Body of pancreas (tissue), 4 donors: ENCODE data around the gene WHRN. TPM values are rescaled to one million over a fixed set of nuclear protein-coding genes. Genes with fewer than 3 reads are reported as not detected.

Experiments
- ATAC-seq: fragments of 150-250 bp; one replicate; pipeline ENCODE4 v1.9.1; 2016
- DNase-seq, 4 donors: peaks; one replicate each; pipeline ENCODE4 v3.0.0-alpha.2; 2019
- H3K27ac ChIP-seq, 4 donors: fragments of 200-600 bp; sonication (generic); 1 replicate in 3 of 4; 2 replicates in 1 of 4; pipeline versions ENCODE4 v1.5.1 to v1.6.1; 2016 to 2019; ENCODE audit warnings: mild to moderate bottlenecking in 1 of 4, mixed read lengths in 1 of 4, moderate library complexity in 1 of 4
- H3K27me3 ChIP-seq, 2 donors: fragments of 200-600 bp; sonication (generic); one replicate each; pipeline ENCODE4 v1.6.0; 2016; ENCODE audit warnings: mild to moderate bottlenecking in 1 of 2
- H3K36me3 ChIP-seq, 2 donors: fragments of 200-600 bp; sonication (generic); replicated peaks in 1 of 2; 2 replicates each; pipeline ENCODE4 v1.5.1; 2016; ENCODE audit warnings: low read depth in 2 of 2; ENCODE audit not compliant: insufficient read depth in 1 of 2
- H3K4me1 ChIP-seq: fragments of 200-600 bp; sonication (generic); one replicate; pipeline ENCODE4 v1.6.0; 2016
- H3K4me3 ChIP-seq, 2 donors: fragments of 200-600 bp; sonication (generic); 1 replicate in 1 of 2; 2 replicates in 1 of 2; pipeline ENCODE4 v1.5.1; 2016 to 2019
- H3K9me3 ChIP-seq, 3 donors: fragments of 200-600 bp; sonication (generic); 1 replicate in 2 of 3; 2 replicates in 1 of 3; pipeline ENCODE4 v1.5.1; 2016
- POLR2A ChIP-seq, 3 donors: fragments of 450-650 bp; IDR thresholded peaks; one replicate each; pipeline ENCODE4 v1.6.1; 2016; ENCODE audit warnings: antibody characterized with exemption in 3 of 3, mild to moderate bottlenecking in 2 of 3
- WGBS, 2 donors: methylation state at CpG; one replicate each; pipeline ENCODE4 v1.1.5; 2017; 5-methylcytosine and 5-hydroxymethylcytosine counted together
- intact Hi-C: fragments of 100-400 bp; cut with DNase I; formaldehyde crosslinking; loops from one replicate; pipeline ENCODE4 v1.15.1; 2023
- total RNA-seq, 2 donors: library from RNA; depleted of rRNA; stranded (reverse); fragments of >200 nt; gene quantifications; one replicate each; pipeline ENCODE4 v1.1.0, GENCODE V29; 2016
- TF ChIP-seq, protein P1 (sequence below), 7 experiments: fragments of 450-650 bp in 4 of 7; fragments of 200-600 bp in 3 of 7; sonication (generic) in 3 of 7; IDR thresholded peaks; one replicate each; pipeline ENCODE4 v1.5.1; 2016 to 2019; ENCODE audit warnings: antibody characterized with exemption in 7 of 7

WHRN gene
- total RNA-seq, 2 donors from 2014 or later = 13.5 to 15.6 TPM

DNA sequence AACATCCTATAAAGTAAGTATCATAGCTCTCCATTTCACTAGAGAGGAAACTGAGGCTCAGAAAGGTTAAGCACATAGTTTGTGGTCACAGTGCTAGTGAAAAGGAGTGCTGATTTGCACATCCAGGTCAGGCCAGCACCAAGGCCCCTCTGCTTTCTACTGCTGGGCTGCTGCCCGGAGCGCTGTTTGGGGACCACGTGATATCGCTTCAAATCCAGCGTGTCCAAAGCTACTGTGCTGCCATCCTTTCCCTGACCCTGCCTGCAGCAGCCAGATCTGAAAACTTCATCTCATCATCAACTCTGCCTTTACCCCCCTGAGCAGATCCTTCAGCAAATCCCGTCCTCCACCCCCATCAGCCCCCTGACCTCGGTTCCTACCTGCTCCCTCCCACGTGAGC lies 76.8 kb downstream of the WHRN start:
- ATAC-seq (no peak), DNase-seq (no peak)
- Histone ChIP-seq H3K9me3 (no peaks in the 10 kb centered on the region), H3K27me3 (no peaks in the 10 kb centered on the region), H3K4me1 (no peaks in the 10 kb centered on the region), H3K27ac (no peak overlapping the region), H3K4me3 (no peak overlapping the region), H3K36me3 (no peaks in the 10 kb centered on the region)
- no peak for TF ChIP-seq POLR2A (IDR thresholded peaks at IDR 0.05)
- TF ChIP-seq, protein P1, sequence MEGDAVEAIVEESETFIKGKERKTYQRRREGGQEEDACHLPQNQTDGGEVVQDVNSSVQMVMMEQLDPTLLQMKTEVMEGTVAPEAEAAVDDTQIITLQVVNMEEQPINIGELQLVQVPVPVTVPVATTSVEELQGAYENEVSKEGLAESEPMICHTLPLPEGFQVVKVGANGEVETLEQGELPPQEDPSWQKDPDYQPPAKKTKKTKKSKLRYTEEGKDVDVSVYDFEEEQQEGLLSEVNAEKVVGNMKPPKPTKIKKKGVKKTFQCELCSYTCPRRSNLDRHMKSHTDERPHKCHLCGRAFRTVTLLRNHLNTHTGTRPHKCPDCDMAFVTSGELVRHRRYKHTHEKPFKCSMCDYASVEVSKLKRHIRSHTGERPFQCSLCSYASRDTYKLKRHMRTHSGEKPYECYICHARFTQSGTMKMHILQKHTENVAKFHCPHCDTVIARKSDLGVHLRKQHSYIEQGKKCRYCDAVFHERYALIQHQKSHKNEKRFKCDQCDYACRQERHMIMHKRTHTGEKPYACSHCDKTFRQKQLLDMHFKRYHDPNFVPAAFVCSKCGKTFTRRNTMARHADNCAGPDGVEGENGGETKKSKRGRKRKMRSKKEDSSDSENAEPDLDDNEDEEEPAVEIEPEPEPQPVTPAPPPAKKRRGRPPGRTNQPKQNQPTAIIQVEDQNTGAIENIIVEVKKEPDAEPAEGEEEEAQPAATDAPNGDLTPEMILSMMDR (IDR thresholded peaks at IDR 0.05) = no peak
- WGBS, 2 donors = 88 to 94% methylated on average over 8 of the region's 8 CpGs
- intact Hi-C loops = no loop called here

DNA sequence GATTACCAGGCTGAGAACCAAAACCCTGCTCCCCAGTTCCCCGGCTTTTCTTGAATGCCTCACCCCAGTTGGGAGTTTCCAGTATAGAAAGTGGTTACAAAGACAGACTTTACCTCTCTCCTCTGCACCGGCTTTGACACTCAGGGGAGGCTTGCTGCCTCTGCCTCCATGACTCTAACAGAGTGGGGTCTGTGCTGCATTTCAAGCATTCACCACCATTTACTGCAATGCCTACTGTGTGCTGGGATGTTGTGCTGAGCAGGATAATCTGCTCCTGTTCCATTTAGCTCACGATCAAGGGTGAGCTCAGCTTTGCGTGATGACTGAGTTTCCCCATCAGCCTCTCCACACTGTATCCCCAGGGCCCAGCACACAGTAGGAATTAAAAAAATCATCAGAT lies 77.6 kb downstream of the WHRN start:
- ATAC-seq = no peak
- H3K9me3 ChIP-seq = no peaks in the 10 kb centered on the region
- WGBS, 2 donors = 90 to 94% methylated on average over 4 of the region's 4 CpGs
- no peak for TF ChIP-seq POLR2A (IDR thresholded peaks at IDR 0.05)
- TF ChIP-seq, protein P1 (IDR thresholded peaks at IDR 0.05) = no peak
- DNase-seq = no peak
- intact Hi-C loops = no loop called here
- no peak overlapping the region for H3K27ac ChIP-seq
- H3K4me1 ChIP-seq = no peaks in the 10 kb centered on the region
- H3K27me3 ChIP-seq = no peaks in the 10 kb centered on the region
- no peaks in the 10 kb centered on the region for H3K36me3 ChIP-seq
- H3K4me3 ChIP-seq = no peak overlapping the region

DNA sequence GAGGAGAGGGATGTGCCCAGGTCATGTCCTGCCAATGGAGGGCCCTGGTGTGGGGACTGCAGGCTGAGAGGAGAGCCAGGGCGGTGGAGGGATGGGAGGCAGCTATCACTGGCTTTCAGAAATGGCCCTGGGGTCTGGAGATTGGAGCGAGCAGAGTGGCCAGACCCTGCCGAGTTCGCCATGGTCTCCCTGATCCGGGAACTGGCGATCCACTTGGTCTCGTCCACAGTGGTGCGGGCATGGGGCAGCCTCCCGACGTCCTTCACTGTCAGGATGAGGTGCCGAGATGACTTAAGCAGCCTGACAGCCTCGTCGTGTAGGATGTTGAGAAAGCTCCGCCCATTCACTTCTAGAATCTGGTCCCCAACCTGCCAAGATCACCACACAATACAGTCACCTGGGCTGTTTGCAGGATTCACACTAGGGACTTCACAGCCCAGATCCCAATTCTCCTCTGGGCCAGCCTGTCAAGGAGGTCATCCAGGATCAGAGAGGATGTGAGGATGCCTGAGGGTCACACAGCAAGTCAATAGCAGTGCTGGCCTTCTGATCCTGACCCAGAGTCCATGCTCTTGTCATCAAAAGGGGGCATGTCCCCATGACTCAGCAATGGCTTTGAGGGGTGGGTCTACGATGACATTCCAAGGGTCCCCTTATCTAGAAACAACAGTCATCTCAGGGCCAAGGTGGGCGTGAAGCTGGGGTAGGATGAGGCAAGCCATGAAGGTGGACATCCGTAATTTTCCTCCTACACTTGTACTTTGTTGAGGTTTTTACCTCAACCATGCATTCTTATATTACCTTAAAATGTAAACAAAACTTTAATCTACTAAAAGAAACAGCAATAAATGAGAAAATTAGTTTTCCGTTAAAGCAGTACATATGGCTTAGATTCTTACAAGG lies 79.0 kb downstream of the WHRN start:
- DNase-seq (no peak), ATAC-seq (no peak)
- 86 to 88% methylated on average over 18 of the region's 18 CpGs for WGBS, 2 donors

DNA sequence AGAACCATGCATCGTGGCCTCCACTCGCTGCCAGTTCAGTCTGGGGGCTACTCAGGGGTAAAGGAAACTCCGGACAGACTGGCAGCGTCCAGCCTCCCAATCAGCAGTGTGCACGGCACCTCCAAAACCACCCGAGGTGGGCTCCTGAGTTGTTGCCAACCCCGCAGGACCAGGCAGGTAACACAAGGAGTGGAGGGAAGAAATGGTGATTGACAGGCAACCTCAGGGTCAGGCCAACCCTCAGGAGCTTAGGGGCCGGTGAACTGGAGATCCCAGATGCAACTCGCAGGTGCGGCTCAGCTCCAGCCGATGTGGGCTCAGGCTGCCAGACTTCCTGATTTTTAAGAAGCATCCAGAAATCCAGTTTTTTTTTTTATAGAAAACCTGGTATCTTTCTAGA lies 80.1 kb downstream of the WHRN start:
- TF ChIP-seq POLR2A (IDR thresholded peaks at IDR 0.05) = no peak
- TF ChIP-seq, protein P1 (IDR thresholded peaks at IDR 0.05) = no peak
- Histone ChIP-seq H3K4me1 (no peaks in the 10 kb centered on the region), H3K27me3 (no peaks in the 10 kb centered on the region), H3K36me3 (no peaks in the 10 kb centered on the region), H3K27ac (no peak overlapping the region), H3K9me3 (no peaks in the 10 kb centered on the region), H3K4me3 (no peak overlapping the region)
- no peak for ATAC-seq
- intact Hi-C loops = no loop called here
- WGBS, 2 donors = 90 to 92% methylated on average over 8 to 11 of the region's 11 CpGs
- DNase-seq = no peak

More for the DNA sequence above, 79.0 kb downstream of the WHRN start:
- no peak overlapping the region for H3K27ac ChIP-seq
- no peaks in the 10 kb centered on the region for H3K36me3 ChIP-seq
- no peaks in the 10 kb centered on the region for H3K27me3 ChIP-seq
- intact Hi-C loops = no loop called here
- H3K9me3 ChIP-seq = no peaks in the 10 kb centered on the region
- H3K4me3 ChIP-seq = no peak overlapping the region
- no peaks in the 10 kb centered on the region for H3K4me1 ChIP-seq
- TF ChIP-seq, protein P1 (IDR thresholded peaks at IDR 0.05) = no peak
- TF ChIP-seq POLR2A (IDR thresholded peaks at IDR 0.05) = no peak

DNA sequence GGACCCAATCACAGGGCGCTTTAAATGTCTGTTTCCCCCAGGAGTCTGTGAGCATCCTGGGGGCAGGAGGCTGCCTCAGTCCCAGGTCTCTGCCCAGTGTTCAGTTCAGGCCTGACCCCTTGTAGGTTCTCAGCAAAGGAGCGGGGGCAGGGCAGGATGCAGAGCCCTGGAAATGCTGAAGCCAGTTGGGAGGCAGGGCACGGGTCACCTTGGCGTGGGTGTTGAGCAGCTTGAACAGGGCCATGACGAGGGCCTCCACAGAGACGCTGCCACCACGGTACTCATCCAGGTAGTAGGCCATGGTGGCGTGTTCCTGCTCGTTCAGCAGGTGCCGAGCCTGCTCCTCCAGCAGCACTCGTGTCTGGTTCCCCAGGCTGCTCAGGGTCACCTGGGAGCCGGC lies 81.1 kb downstream of the WHRN start:
- ATAC-seq (no peak), DNase-seq (no peak)
- intact Hi-C loops = no loop called here
- Histone ChIP-seq H3K4me1 (no peaks in the 10 kb centered on the region), H3K36me3 (no peaks in the 10 kb centered on the region), H3K4me3 (no peak overlapping the region), H3K9me3 (no peaks in the 10 kb centered on the region), H3K27ac (no peak overlapping the region), H3K27me3 (no peaks in the 10 kb centered on the region)
- TF ChIP-seq, protein P1 (IDR thresholded peaks at IDR 0.05) = no peak
- no peak for TF ChIP-seq POLR2A (IDR thresholded peaks at IDR 0.05)
- 87 to 91% methylated on average over 6 to 12 of the region's 12 CpGs for WGBS, 2 donors
